Adrenal gland (tissue), 5 donors: ENCODE measurements around the gene SIL1.
"Not testable (repeated sequence)": the region's sequence is repeated elsewhere in the genome, so short reads cannot be mapped to it uniquely, and the experiment has no call there.

ENCODE experiments used
- CTCF ChIP-seq, 6 experiments: fragments of 450-650 bp in 4 of 6; fragments of 200-600 bp in 2 of 6; sonication (generic) in 1 of 6; IDR thresholded peaks; 1 replicate in 5 of 6; 2 replicates in 1 of 6; pipeline versions ENCODE4 v1.5.1 to v1.8.0; 2016 to 2021; ENCODE audit warnings: antibody characterized with exemption in 6 of 6, mild to moderate bottlenecking in 2 of 6, moderate library complexity in 1 of 6
- POLR2A ChIP-seq, 2 donors: fragments of 450-650 bp; IDR thresholded peaks; one replicate each; pipeline ENCODE4 v1.6.1; 2017; ENCODE audit warnings: antibody characterized with exemption in 2 of 2, mild to moderate bottlenecking in 2 of 2, moderate library complexity in 1 of 2
- donor health status: DM: no; HTN: no; CAD: no.

GRCh38 chr5:139177281-139177680 is 20.9 kb downstream of the SIL1 start:
- not testable (repeated sequence) for TF ChIP-seq CTCF, POLR2A (IDR thresholded peaks at IDR 0.05)
